GM18526 (cell line): ENCODE results near the gene CARD11.

ENCODE experiments used
- POLR2A ChIP-seq: IDR thresholded peaks from 3 replicates; pipeline ENCODE4 v1.6.1; 2011; ENCODE audit not compliant: insufficient read length; ENCODE audit errors: extremely low read depth

CARD11 gene

DNA sequence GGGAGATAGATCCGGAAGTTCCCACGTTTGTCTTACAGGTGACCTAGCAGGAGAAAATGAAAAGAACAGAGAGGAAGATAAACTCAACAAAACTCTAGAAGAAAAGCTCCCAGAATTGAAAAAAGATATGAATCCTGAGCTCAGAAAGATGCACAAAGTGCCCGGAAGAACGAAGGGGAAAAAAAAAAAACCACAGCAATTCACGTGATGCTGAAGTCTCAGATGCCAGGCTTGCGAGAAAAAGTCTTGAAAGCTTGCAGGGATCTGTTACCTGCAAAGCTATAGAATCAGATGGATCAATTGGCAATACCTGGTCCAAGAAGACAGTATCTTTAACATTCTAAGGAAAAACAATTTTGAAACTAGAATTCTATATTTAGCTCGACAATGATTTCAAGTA, 33.5 kb downstream of the CARD11 start:
- no peak for TF ChIP-seq POLR2A

DNA sequence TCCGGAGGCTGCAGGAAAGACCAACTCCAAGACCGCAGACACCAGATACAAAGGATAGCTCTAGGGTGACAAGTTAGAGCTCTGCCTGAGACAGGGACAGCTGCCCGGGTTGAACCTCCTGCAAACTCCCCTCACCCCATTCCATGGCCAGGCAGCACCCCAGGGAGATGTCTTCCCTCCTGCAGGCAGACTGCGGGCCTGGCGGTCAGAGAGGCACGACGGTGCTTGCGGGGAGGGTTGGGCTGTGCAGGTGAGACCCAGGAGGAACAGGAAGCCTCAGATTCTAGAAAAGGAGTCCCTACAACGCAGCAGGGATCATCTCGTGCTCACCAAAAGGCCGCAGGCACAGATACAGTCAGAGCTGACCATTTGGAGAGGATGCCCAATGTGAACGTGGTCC, 34.6 kb downstream of the CARD11 start:
- TF ChIP-seq POLR2A: no peak

DNA sequence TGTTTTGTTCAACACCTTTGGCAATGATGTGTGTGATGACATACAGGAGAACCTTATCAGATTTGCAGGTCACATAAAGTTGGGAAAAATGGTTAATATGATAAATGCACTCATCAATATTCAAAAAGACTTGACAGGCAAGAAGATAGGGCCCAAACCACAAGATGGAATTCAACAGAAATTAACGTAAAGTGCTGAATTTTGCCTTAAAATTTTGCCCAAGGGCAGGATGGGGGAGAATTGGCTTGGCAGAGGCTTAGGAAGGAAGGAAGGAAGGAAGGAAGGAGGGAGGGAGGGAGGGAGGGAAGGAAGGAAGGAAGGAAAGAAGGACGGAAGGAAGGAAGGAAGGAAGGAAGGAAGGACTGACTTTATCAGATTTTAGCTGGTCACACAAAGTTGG, 35.3 kb downstream of the CARD11 start:
- TF ChIP-seq POLR2A: no peak

DNA sequence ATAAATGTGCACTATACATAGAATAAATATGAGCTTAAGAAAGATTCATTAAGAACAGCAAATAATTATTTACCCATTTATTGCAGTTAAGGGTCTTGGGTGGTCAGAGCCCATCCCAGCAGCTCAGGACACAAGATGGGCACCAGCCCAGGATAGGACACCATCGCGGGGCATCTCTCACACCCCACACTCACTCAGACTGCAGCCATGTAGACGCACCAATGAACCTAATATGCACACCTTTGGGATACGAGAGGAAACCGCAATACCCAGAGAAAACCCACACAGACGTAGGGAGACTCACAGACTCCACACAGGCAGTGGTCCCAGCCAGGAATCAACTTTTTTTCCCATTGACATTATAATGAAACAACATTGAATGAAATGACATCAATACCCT, 36.0 kb downstream of the CARD11 start:
- no peak for TF ChIP-seq POLR2A

DNA sequence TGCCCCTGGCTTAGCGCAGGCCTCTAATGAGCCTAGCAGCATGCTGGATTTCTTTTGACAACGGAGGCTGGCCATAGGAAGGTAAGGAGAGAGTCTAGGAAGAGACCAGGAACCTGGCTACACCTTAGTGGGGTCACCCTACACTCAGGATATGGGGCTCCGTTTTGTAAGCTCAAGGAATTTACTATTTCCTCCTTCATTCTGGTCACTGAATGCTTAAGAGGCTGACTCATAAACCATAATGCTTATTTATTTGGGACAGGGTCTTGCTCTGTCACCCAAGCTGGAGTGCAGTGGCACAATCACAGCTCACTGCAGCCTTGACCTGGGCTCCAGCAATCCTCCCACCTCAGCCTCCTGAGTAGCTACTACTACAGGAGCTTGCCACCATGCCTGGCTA, 38.4 kb downstream of the CARD11 start:
- no peak for TF ChIP-seq POLR2A

DNA sequence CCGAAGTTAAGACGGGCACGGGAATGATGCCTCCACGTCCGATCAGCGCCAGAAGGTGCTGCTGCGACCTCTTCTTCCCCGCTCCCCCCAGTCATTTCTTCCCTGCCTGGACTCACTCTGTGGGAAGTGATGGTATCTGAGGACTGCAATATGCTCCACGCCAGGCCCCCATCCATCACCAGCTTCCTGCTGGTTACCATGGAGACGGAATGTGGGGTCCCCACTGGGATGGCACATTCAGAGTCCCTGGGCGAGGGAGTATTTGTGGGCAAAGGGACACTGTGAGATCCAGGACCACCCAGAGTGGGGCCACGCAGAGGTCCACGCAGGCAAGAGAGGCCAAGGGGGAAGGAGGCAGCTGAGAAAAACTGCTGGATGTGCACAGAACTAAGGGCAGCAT, 39.7 kb downstream of the CARD11 start:
- TF ChIP-seq POLR2A: no peak

DNA sequence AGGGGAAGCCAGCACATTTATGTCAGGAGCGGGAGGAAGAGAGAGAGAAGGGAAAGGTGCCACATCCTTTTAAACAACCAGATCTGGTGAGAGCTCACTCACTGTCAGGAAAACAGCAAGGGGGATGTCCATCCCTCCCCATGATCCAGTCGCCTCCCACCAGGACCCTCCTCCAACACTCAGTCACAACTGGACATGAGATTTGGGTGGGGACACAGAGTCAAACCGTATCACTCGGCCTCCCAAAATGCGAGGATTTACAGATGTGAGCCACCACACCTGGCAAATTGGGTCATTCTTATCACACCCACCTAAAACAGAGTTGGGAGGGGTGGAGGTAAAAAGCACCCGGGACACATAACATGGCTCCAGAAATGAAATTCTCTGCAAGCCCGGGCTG, 41.0 kb downstream of the CARD11 start:
- TF ChIP-seq POLR2A: no peak

DNA sequence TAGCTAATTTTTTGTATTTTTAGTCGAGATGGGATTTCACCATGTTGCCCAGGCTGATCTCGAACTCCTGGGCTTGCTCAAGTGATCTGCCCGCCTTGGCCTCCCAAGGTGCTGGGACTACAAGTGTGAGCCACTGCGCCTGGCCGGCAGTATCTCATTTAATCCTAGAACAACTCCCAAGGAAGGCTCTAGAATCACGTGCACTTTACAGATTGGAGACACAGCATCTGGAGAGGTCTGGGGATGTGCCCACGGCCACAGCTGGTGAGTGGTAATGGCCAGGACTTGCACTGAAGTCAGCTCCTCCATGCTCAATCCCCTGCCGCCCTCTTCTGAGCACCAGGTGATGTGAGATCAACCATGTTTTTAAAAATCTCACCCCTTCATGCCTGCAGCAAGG, 43.1 kb downstream of the CARD11 start:
- no peak for TF ChIP-seq POLR2A

DNA sequence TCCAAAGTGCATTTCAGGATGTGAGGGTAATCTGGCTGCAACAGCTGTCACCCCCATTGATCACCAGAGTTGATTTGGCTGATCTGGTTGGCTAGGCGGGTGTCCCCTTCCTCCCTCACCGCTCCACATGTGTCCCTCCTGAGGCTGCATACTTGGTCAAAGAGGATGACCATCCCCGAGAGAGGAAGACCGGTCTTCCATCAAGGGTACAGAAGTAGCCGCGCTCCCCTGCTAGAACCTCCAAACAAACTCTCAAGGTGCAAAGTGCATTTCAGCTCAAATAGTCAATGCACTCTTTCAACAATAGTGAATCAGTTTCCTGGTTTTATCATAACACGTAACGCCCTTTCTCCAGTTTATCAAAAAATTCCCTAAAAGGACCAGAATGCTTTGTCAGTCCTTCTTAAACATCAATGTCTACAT, 44.6 kb downstream of the CARD11 start:
- TF ChIP-seq POLR2A: no peak

DNA sequence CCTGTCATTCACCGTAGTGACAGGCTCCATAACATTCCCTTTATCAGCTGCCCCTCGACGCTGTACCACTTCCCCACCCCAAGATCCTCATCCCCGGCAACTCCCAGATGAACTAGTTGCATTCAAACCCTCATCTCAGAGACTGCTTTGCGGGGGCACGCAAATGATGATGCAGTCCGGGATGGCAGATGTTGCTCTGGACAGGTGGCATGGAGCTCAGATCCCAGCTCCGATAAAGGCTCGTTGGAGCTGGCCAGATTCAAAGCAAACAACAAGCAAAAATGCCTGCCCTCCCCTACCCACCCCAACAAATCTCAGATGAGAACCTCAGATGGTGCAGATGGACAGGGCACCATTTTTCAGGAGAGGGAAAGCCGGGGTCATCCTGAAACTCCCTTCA, 46.7 kb downstream of the CARD11 start:
- TF ChIP-seq POLR2A: no peak

DNA sequence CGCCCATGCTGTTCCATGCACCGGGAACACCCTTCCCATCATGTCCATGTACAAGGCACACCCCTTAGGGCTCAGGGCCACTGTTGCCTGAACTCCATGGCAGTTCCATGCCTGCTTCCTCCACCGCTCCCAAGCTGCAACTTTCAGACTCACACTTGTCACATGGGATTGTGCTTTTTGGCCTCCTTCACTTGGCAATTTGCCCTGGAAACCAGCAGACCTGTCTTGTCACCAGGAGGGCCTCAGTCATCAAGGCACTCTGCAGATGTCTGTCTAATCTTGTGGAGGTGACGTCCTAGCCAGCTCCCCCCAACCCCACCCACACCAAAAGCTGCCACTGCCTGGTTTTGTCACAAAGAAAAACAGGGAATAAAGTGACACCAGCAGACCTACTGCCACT, 47.5 kb downstream of the CARD11 start:
- TF ChIP-seq POLR2A: no peak

DNA sequence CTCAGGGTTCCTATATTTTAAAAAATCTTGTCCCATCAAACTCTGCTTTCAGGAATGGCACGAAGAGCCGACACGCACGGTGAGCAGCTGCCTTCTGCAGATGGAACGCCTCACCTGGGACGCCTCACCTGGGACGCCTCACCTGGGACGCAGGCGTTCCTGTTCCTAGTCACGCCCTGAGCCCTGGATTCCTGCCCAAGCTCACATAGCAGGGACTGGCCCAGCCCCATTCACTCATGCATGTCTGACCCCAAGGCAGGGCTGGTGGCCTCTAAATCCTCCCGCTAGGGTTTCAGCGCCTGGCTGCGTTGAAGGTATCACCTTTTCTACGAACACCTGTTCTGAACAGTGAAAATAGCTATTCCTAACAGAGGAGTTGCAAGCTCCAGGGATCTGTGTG, 49.8 kb downstream of the CARD11 start:
- no peak for TF ChIP-seq POLR2A

DNA sequence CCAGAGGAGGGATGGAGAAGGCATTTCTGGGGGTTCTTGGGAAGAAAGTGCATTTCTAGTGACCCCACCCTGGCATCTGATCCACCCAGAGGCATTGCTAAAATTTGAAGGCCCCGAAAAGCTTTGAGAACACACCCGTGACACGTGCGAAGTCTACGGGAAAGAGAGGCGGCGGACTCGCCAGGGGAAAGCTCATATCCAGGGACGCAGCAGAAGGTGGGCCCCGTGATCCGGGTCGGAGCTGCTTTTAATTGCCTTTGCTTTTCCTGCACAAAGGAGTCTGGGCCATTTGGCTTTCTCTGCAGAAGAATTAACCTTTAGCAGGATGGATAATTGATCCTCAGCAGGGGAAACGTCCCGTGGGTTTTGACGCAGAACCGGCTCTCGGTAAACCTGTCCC, 50.3 kb downstream of the CARD11 start:
- TF ChIP-seq POLR2A: no peak

DNA sequence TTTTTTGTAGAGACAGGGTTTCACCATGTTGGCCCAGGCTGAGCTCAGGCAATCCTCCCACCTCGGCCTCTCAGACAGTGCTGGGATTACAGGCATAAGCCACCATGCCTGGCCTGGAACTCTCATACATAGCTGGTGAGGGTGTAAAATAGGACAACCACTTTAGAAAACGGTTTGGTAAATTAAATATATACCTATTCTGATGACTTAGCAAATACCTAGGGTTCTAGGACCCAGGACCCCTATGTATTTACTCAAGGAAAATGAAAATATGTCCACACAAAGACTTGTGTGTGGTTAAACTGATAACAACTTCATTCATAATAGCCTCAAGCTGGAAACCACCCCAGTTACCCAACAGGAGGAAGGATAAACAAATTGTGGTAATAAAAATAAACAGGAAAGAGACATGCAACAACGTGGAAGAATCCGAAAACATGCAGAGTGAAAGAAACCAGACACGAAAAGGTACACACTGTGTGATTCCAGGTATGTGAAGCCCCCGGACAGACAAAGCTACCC, 52.7 kb downstream of the CARD11 start:
- TF ChIP-seq POLR2A: no peak

DNA sequence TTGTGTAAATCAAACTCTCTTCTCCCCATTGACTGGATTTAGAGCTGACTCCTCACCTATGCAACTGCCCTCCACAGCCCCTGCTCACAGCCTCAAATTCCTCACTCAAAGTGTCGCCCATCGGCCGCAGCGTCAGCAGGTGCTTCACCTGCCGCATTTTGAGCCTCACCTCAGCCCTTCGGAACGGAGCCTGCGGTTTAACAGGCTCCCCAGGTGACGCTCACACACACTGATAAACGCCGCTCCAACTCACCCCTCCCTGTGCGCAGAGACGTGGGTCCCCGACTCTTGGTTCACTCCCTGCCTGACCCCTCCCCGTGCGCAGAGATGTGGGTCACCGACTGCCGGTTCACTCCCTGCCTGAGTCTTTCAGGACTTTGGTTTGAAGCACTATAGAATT, 57.1 kb downstream of the CARD11 start:
- no peak for TF ChIP-seq POLR2A

DNA sequence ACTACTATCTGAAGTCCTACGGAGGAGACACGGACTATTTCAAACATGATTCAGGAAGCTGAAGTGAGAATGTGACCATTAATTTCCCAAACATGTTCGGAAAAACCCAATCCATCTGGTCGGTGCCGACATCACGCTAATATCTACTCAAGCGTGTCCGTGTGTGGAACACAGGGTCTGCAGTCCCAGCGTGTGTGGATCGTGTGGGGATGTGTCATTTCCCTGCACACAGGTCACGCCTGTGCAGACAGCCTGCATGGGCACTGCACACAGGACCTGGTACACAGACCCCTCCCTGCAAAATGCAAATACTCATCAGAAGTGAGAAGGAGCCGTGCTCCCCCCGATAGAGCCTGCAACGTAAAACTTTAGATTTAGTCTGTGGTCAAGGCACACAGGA, 57.8 kb downstream of the CARD11 start:
- TF ChIP-seq POLR2A: no peak

DNA sequence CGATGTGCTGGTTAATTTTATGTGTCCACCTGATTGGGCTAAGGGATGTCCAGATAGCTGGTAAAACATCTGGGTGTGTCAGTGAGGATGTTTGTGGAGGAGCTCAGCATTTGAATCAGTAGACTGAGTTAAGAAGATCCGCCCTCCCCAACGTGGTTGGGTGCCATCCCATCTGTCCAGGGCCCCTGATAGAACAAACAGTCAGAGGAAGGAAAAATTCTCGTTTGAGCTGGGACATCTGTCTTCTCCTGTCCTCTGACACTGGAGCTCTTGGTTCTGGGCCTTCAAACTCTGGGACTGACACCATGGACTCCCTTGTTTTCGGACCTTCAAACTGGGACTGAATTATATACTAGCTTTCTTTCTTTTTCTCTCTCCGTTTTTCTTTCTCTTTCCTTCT, 59.6 kb downstream of the CARD11 start:
- no peak for TF ChIP-seq POLR2A

DNA sequence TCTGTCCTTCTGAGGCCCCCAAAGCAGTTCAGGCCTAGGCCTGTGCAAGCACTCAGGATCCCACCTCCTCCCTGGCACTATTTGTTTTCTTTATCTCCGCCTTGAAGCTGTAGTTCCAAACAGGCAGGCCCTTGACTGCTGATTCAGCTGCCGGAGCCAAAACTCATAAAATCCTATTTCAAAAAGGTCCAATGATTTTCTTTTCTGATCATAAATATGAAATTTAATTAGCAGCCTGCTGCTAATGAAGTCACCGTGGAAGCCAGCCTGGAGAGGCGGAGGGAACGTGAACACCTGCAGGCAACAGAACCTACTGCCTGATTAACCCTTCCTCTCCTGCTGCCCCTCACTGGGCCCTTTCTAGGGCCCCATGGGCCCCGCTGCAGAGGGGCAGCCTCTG, 60.1 kb downstream of the CARD11 start:
- no peak for TF ChIP-seq POLR2A

DNA sequence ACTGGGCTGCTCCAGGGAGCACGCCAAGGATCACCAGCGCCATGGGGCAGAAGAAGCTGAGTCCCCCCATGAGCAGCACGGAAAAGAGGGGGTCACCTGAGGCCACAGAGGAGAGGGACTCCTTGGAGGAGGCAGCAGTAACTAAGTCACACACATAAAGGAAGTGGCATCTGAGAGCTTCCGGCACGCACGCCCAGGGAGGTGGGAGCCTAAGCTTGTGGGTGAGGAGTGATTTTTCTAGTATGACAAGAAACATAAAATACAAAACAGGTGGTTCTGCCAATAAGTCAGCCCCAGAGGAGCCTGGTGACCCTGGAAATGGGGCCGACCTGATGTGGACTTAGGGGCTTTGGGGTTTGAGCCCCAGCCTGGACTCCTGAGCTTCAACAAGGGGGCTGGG, 60.8 kb downstream of the CARD11 start:
- TF ChIP-seq POLR2A: no peak

DNA sequence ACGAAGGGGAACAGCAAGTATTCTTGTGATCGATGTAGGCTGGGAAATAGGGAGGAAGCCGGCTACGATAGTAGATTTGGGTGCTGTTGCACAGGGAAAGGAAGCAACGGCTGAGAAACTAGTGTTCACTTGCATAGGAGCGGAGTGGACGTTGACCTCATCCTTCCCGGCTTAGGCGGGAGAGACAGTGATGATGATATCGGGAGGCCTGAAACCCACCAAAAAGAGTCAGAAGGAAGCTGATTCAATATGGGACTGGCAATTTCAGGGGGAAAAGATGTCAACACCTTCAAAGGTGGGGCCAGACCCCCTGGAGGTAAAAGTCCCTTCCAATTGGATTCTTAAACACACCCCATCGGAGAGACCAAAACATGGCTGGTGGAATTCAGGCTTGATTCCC, 61.3 kb downstream of the CARD11 start:
- TF ChIP-seq POLR2A: no peak
